Ishikawa (cell line): ENCODE measurements around the gene GRID1.

Source experiments
- CEBPB ChIP-seq: IDR thresholded peaks from 2 replicates; pipeline ENCODE4 v1.6.1; 2012
- CREB1 ChIP-seq: IDR thresholded peaks from 2 replicates; pipeline ENCODE4 v1.6.1; 2012; ENCODE audit warnings: low read depth
- EGR1 ChIP-seq: IDR thresholded peaks from 2 replicates; pipeline ENCODE4 v1.6.1; 2012
- EP300 ChIP-seq: IDR thresholded peaks from 2 replicates; pipeline ENCODE4 v1.6.1; 2012; ENCODE audit warnings: borderline replicate concordance
- FOXM1 ChIP-seq: IDR thresholded peaks from 2 replicates; pipeline ENCODE4 v1.6.1; 2012; ENCODE audit warnings: low read depth, borderline replicate concordance
- MAX ChIP-seq: IDR thresholded peaks from 2 replicates; pipeline ENCODE4 v1.6.1; 2012
- NFIC ChIP-seq: IDR thresholded peaks from 2 replicates; pipeline ENCODE4 v1.6.1; 2012
- RAD21 ChIP-seq: IDR thresholded peaks from 2 replicates; pipeline ENCODE4 v1.6.1; 2012; ENCODE audit warnings: low read depth
- REST ChIP-seq: IDR thresholded peaks from 2 replicates; pipeline ENCODE4 v1.6.1; 2012; ENCODE audit warnings: low read depth, mild to moderate bottlenecking
- TAF1 ChIP-seq: IDR thresholded peaks from 2 replicates; pipeline ENCODE4 v1.6.1; 2012; ENCODE audit warnings: low read depth, mild to moderate bottlenecking
- TCF12 ChIP-seq: IDR thresholded peaks from 2 replicates; pipeline ENCODE4 v1.6.1; 2012; ENCODE audit warnings: low read depth
- TEAD4 ChIP-seq: IDR thresholded peaks from 2 replicates; pipeline ENCODE4 v1.6.1; 2012
- USF1 ChIP-seq: IDR thresholded peaks from 2 replicates; pipeline ENCODE4 v1.6.1; 2012
- YY1 ChIP-seq: IDR thresholded peaks from 2 replicates; pipeline ENCODE4 v1.6.1; 2012; ENCODE audit warnings: low read depth
- ZBTB7A ChIP-seq: IDR thresholded peaks from 2 replicates; pipeline ENCODE4 v1.6.1; 2012; ENCODE audit warnings: low read depth

GRID1 gene

GRCh38 chr10:86105181-86105580 lies 261.4 kb downstream of the GRID1 start:
- TF ChIP-seq USF1 = no peak
- no peak for TF ChIP-seq EP300
- no peak for TF ChIP-seq TEAD4
- TF ChIP-seq MAX = no peak
- TF ChIP-seq ZBTB7A = no peak
- TF ChIP-seq RAD21 = no peak
- no peak for TF ChIP-seq FOXM1
- TF ChIP-seq TAF1 = no peak
- no peak for TF ChIP-seq YY1
- TF ChIP-seq TCF12 = no peak
- TF ChIP-seq REST = no peak

- TF ChIP-seq REST = no peak
These were observed 261.9 kb downstream of the GRID1 start for GRCh38 chr10:86104611-86105145.

GRCh38 chr10:86104156-86104555 lies 262.4 kb downstream of the GRID1 start:
- TF ChIP-seq CREB1 = no peak
- no peak for TF ChIP-seq REST
- TF ChIP-seq CEBPB = no peak
- TF ChIP-seq TEAD4 = no peak
- no peak for TF ChIP-seq ZBTB7A
- TF ChIP-seq NFIC = no peak
- TF ChIP-seq MAX = no peak
- TF ChIP-seq USF1 = no peak
- TF ChIP-seq YY1 = no peak
- TF ChIP-seq TAF1 = no peak
- no peak for TF ChIP-seq TCF12
- TF ChIP-seq EP300 = no peak
- no peak for TF ChIP-seq FOXM1
- no peak for TF ChIP-seq RAD21

- TF ChIP-seq MAX = no peak
- no peak for TF ChIP-seq TCF12
- no peak for TF ChIP-seq CEBPB
- TF ChIP-seq ZBTB7A = no peak
- no peak for TF ChIP-seq EGR1
- TF ChIP-seq USF1 = no peak
- TF ChIP-seq TAF1 = no peak
- no peak for TF ChIP-seq NFIC
- no peak for TF ChIP-seq EP300
- TF ChIP-seq TEAD4 = no peak
These were observed 263.0 kb downstream of the GRID1 start for GRCh38 chr10:86103391-86104101.
